Measurements from ENCODE around the gene ADGRG1. TPM values are rescaled to one million over a fixed set of nuclear protein-coding genes. Genes with fewer than 3 reads are reported as not detected.

The ADGRG1 gene
- total and polyA plus RNA-seq, 7 donors, result 5.0 to 36.3 (median 7.7) TPM

GRCh38 chr16:57663436-57663835 lies 35.0 kb downstream of the ADGRG1 start:
- H3K36me3 ChIP-seq, result no peaks in the 10 kb centered on the region
- 88 to 89% methylated on average over 21 of the region's 21 CpGs for WGBS, 2 donors
- no peak overlapping the region for H3K4me3 ChIP-seq
- H3K4me1 ChIP-seq, result no peaks in the 10 kb centered on the region
- TF ChIP-seq POLR2AphosphoS5 (IDR thresholded peaks at IDR 0.05) (no peak), EP300 (IDR thresholded peaks at IDR 0.05) (no peak), CTCF (IDR thresholded peaks at IDR 0.05) (no peak), POLR2A (IDR thresholded peaks at IDR 0.05) (no peak)
- no peak for DNase-seq
- intact Hi-C loops (cut with DNase I), result no loop called here
- H3K27me3 ChIP-seq, result no peaks in the 10 kb centered on the region
- no peak overlapping the region for H3K27ac ChIP-seq
- H3K9me3 ChIP-seq, result no peaks in the 10 kb centered on the region

GRCh38 chr16:57663917-57664661 lies 35.7 kb downstream of the ADGRG1 start:
- H3K9me3 ChIP-seq, result no peaks in the 10 kb centered on the region
- H3K27ac ChIP-seq, result no peak overlapping the region
- no peak overlapping the region for H3K4me3 ChIP-seq
- DNase-seq, result no peak
- H3K36me3 ChIP-seq, result no peaks in the 10 kb centered on the region
- TF ChIP-seq EP300 (IDR thresholded peaks at IDR 0.05), result no peak
- TF ChIP-seq POLR2AphosphoS5 (IDR thresholded peaks at IDR 0.05), result no peak
- no peaks in the 10 kb centered on the region for H3K4me1 ChIP-seq
- no peaks in the 10 kb centered on the region for H3K27me3 ChIP-seq
- WGBS, 2 donors, result 87 to 92% methylated on average over 15 of the region's 15 CpGs
- intact Hi-C loops (cut with DNase I), result no loop called here

GRCh38 chr16:57664662-57665025 lies 36.2 kb downstream of the ADGRG1 start:
- H3K27ac ChIP-seq, result no peak overlapping the region
- no peaks in the 10 kb centered on the region for H3K9me3 ChIP-seq
- no peaks in the 10 kb centered on the region for H3K27me3 ChIP-seq
- 90 to 91% methylated on average over 6 of the region's 6 CpGs for WGBS, 2 donors
- H3K36me3 ChIP-seq, result no peaks in the 10 kb centered on the region
- no peak for DNase-seq
- intact Hi-C loops (cut with DNase I), result no loop called here
- TF ChIP-seq EP300 (IDR thresholded peaks at IDR 0.05), result no peak
- TF ChIP-seq CTCF (IDR thresholded peaks at IDR 0.05), result no peak
- TF ChIP-seq POLR2A (IDR thresholded peaks at IDR 0.05), result no peak
- TF ChIP-seq POLR2AphosphoS5 (IDR thresholded peaks at IDR 0.05), result no peak
- H3K4me3 ChIP-seq, result no peak overlapping the region
- H3K4me1 ChIP-seq, result no peaks in the 10 kb centered on the region

GRCh38 chr16:57665541-57665940 lies 37.1 kb downstream of the ADGRG1 start:
- no peak overlapping the region for H3K27ac ChIP-seq
- no peak for DNase-seq
- no peaks in the 10 kb centered on the region for H3K4me1 ChIP-seq
- no peak overlapping the region for H3K4me3 ChIP-seq
- intact Hi-C loops (cut with DNase I), result no loop called here
- H3K9me3 ChIP-seq, result no peaks in the 10 kb centered on the region
- H3K36me3 ChIP-seq, result no peaks in the 10 kb centered on the region
- TF ChIP-seq EP300 (IDR thresholded peaks at IDR 0.05), result no peak
- TF ChIP-seq POLR2AphosphoS5 (IDR thresholded peaks at IDR 0.05), result no peak
- no peak for TF ChIP-seq POLR2A (IDR thresholded peaks at IDR 0.05)
- no peak for TF ChIP-seq CTCF (IDR thresholded peaks at IDR 0.05)
- H3K27me3 ChIP-seq, result no peaks in the 10 kb centered on the region
- WGBS, 2 donors, result 58 to 65% methylated on average over 4 of the region's 4 CpGs

- DNase-seq, result no peak
- WGBS, 2 donors, result 78 to 84% methylated on average over 11 of the region's 11 CpGs
- intact Hi-C loops (cut with DNase I), result no loop called here
- Histone ChIP-seq H3K4me1 (no peaks in the 10 kb centered on the region), H3K27ac (no peak overlapping the region), H3K36me3 (no peaks in the 10 kb centered on the region), H3K27me3 (no peaks in the 10 kb centered on the region), H3K9me3 (no peaks in the 10 kb centered on the region), H3K4me3 (no peak overlapping the region)
- TF ChIP-seq POLR2A (IDR thresholded peaks at IDR 0.05) (no peak), CTCF (IDR thresholded peaks at IDR 0.05) (no peak), POLR2AphosphoS5 (IDR thresholded peaks at IDR 0.05) (no peak), EP300 (IDR thresholded peaks at IDR 0.05) (no peak)
Observed at GRCh38 chr16:57666353-57667047, 38.1 kb downstream of the ADGRG1 start.
